Measurements from ENCODE around the gene NACC1. TPM values are rescaled to one million over a fixed set of nuclear protein-coding genes. Genes with fewer than 3 reads are reported as not detected.

NACC1 gene
- total and polyA plus RNA-seq, 2 of the 13 experiments (the other 11 are each of a cell fraction or from before 2014, with no cell fraction given) = 31.8 to 42.3 TPM

DNA sequence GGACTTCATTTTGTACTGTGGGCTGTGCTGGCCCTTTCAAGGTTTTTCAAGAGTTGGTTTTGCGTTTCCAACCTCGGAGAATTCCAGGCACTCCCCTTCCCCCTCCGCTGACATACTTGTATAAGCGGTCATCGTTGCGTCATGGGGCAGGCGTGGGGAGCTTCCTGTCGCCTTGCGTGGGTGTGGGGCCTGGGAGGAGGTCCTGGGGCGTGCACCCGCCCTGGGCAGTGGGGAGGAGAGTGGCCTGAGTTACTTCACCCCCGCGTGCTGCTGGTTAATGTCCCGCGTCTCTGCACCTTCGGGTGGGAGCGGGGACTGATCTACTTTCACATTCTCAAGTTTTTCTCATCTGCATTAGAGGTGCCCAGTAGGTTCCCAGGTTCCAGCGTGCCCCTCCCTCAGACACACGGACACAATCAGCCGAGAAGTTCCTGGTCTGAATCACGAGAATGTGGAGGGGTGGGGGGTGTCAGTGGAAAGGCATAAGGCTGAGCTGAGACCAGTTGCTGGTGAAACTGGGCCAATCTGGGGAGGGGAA is 36.2 kb downstream of the NACC1 start (continued):
- TF ChIP-seq, protein P1, sequence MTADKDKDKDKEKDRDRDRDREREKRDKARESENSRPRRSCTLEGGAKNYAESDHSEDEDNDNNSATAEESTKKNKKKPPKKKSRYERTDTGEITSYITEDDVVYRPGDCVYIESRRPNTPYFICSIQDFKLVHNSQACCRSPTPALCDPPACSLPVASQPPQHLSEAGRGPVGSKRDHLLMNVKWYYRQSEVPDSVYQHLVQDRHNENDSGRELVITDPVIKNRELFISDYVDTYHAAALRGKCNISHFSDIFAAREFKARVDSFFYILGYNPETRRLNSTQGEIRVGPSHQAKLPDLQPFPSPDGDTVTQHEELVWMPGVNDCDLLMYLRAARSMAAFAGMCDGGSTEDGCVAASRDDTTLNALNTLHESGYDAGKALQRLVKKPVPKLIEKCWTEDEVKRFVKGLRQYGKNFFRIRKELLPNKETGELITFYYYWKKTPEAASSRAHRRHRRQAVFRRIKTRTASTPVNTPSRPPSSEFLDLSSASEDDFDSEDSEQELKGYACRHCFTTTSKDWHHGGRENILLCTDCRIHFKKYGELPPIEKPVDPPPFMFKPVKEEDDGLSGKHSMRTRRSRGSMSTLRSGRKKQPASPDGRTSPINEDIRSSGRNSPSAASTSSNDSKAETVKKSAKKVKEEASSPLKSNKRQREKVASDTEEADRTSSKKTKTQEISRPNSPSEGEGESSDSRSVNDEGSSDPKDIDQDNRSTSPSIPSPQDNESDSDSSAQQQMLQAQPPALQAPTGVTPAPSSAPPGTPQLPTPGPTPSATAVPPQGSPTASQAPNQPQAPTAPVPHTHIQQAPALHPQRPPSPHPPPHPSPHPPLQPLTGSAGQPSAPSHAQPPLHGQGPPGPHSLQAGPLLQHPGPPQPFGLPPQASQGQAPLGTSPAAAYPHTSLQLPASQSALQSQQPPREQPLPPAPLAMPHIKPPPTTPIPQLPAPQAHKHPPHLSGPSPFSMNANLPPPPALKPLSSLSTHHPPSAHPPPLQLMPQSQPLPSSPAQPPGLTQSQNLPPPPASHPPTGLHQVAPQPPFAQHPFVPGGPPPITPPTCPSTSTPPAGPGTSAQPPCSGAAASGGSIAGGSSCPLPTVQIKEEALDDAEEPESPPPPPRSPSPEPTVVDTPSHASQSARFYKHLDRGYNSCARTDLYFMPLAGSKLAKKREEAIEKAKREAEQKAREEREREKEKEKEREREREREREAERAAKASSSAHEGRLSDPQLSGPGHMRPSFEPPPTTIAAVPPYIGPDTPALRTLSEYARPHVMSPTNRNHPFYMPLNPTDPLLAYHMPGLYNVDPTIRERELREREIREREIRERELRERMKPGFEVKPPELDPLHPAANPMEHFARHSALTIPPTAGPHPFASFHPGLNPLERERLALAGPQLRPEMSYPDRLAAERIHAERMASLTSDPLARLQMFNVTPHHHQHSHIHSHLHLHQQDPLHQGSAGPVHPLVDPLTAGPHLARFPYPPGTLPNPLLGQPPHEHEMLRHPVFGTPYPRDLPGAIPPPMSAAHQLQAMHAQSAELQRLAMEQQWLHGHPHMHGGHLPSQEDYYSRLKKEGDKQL (CRISPR knock-in tag; IDR thresholded peaks at IDR 0.05; ENCODE audit: low read depth) = no peak
- TF ChIP-seq NFRKB (IDR thresholded peaks at IDR 0.05) (no peak), AKAP8 (CRISPR knock-in tag; IDR thresholded peaks at IDR 0.05) (0 out of 2 replicates have a peak, but pooled peaks have one; percentile 5), ZBTB21 (CRISPR knock-in tag; IDR thresholded peaks at IDR 0.05) (peak; percentile 91), ZNF616 (CRISPR knock-in tag; IDR thresholded peaks at IDR 0.05; ENCODE audit: low read depth) (no peak), RBFOX2 (IDR thresholded peaks at IDR 0.05; ENCODE audit: low read depth, low read length) (no peak), ZNF253 (CRISPR knock-in tag; IDR thresholded peaks at IDR 0.05; ENCODE audit: borderline replicate concordance) (0 out of 2 replicates have a peak, but pooled peaks have one; percentile 69), ZNF34 (CRISPR knock-in tag; IDR thresholded peaks at IDR 0.05; ENCODE audit: borderline replicate concordance) (no peak), CBFB (CRISPR knock-in tag; IDR thresholded peaks at IDR 0.05) (no peak), NBN (conservative IDR thresholded peaks at IDR 0.05) (no peak), GTF3A (CRISPR knock-in tag; conservative IDR thresholded peaks at IDR 0.05) (no peak), HNRNPK (IDR thresholded peaks at IDR 0.05; ENCODE audit: low read depth, low read length, poor library complexity, severe bottlenecking) (no peak), ZNF850 (CRISPR knock-in tag; conservative IDR thresholded peaks at IDR 0.05) (no peak), ZNF678 (CRISPR knock-in tag; IDR thresholded peaks at IDR 0.05) (no peak), IRF2 (CRISPR knock-in tag; IDR thresholded peaks at IDR 0.05) (no peak)
- TF ChIP-seq, protein P2, sequence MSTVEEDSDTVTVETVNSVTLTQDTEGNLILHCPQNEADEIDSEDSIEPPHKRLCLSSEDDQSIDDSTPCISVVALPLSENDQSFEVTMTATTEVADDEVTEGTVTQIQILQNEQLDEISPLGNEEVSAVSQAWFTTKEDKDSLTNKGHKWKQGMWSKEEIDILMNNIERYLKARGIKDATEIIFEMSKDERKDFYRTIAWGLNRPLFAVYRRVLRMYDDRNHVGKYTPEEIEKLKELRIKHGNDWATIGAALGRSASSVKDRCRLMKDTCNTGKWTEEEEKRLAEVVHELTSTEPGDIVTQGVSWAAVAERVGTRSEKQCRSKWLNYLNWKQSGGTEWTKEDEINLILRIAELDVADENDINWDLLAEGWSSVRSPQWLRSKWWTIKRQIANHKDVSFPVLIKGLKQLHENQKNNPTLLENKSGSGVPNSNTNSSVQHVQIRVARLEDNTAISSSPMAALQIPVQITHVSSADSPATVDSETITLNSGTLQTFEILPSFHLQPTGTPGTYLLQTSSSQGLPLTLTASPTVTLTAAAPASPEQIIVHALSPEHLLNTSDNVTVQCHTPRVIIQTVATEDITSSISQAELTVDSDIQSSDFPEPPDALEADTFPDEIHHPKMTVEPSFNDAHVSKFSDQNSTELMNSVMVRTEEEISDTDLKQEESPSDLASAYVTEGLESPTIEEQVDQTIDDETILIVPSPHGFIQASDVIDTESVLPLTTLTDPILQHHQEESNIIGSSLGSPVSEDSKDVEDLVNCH (CRISPR knock-in tag; IDR thresholded peaks at IDR 0.05) = no peak
- TF ChIP-seq, protein P3, sequence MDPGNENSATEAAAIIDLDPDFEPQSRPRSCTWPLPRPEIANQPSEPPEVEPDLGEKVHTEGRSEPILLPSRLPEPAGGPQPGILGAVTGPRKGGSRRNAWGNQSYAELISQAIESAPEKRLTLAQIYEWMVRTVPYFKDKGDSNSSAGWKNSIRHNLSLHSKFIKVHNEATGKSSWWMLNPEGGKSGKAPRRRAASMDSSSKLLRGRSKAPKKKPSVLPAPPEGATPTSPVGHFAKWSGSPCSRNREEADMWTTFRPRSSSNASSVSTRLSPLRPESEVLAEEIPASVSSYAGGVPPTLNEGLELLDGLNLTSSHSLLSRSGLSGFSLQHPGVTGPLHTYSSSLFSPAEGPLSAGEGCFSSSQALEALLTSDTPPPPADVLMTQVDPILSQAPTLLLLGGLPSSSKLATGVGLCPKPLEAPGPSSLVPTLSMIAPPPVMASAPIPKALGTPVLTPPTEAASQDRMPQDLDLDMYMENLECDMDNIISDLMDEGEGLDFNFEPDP (CRISPR knock-in tag; conservative IDR thresholded peaks at IDR 0.05) = no peak
- TF ChIP-seq, protein P4, sequence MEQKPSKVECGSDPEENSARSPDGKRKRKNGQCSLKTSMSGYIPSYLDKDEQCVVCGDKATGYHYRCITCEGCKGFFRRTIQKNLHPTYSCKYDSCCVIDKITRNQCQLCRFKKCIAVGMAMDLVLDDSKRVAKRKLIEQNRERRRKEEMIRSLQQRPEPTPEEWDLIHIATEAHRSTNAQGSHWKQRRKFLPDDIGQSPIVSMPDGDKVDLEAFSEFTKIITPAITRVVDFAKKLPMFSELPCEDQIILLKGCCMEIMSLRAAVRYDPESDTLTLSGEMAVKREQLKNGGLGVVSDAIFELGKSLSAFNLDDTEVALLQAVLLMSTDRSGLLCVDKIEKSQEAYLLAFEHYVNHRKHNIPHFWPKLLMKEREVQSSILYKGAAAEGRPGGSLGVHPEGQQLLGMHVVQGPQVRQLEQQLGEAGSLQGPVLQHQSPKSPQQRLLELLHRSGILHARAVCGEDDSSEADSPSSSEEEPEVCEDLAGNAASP (CRISPR knock-in tag; IDR thresholded peaks at IDR 0.05; ENCODE audit: borderline replicate concordance) = no peak
- TF ChIP-seq, protein P5, sequence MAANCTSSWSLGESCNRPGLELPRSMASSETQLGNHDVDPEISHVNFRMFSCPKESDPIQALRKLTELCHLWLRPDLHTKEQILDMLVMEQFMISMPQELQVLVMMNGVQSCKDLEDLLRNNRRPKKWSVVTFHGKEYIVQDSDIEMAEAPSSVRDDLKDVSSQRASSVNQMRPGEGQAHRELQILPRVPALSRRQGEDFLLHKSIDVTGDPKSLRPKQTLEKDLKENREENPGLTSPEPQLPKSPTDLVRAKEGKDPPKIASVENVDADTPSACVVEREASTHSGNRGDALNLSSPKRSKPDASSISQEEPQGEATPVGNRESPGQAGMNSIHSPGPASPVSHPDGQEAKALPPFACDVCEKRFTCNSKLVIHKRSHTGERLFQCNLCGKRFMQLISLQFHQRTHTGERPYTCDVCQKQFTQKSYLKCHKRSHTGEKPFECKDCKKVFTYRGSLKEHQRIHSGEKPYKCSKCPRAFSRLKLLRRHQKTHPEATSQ (CRISPR knock-in tag; IDR thresholded peaks at IDR 0.05; ENCODE audit: borderline replicate concordance) = no peak

Measured in HepG2 (cell line).